GM19455 (cell line): ENCODE results near the gene GPX8.

Experiments
- ATAC-seq: cut with Tn5 transposase; IDR thresholded peaks from one replicate; pipeline ENCODE4 v1.9.1; 2021; ENCODE audit not compliant: unreplicated experiment

The GPX8 gene

GRCh38 chr5:55159763-55160492, at the start of gene GPX8:
GPX8 (plus strand) TSS chr5:55160171; CDS start chr5:55160193, 22 bp downstream.
- ATAC-seq: no peak

- ATAC-seq: no peak
Measured at GRCh38 chr5:55110217-55110616, 49.8 kb upstream of the GPX8 start.

- no peak for ATAC-seq
Measured at GRCh38 chr5:55113327-55113726, 46.6 kb upstream of the GPX8 start.

GRCh38 chr5:55114061-55114460, 45.9 kb upstream of the GPX8 start:
- ATAC-seq: no peak

GRCh38 chr5:55123365-55123764, 36.6 kb upstream of the GPX8 start:
- ATAC-seq: no peak

- ATAC-seq: no peak
Measured at GRCh38 chr5:55134053-55134722, 25.8 kb upstream of the GPX8 start.

- ATAC-seq: no peak
Measured at GRCh38 chr5:55136521-55136920, 23.4 kb upstream of the GPX8 start.

- ATAC-seq: no peak
Measured at GRCh38 chr5:55140908-55141665, 18.9 kb upstream of the GPX8 start.

- ATAC-seq: no peak
Measured at GRCh38 chr5:55141945-55142690, 17.9 kb upstream of the GPX8 start.

- ATAC-seq: no peak
Measured at GRCh38 chr5:55143624-55144023, 16.3 kb upstream of the GPX8 start.

- no peak for ATAC-seq
Measured at GRCh38 chr5:55146080-55146479, 13.9 kb upstream of the GPX8 start.

- no peak for ATAC-seq
Measured at GRCh38 chr5:55146543-55147151, 13.3 kb upstream of the GPX8 start.

- ATAC-seq: no peak
Measured at GRCh38 chr5:55149308-55149795, 10.6 kb upstream of the GPX8 start.

GRCh38 chr5:55151923-55152842, 7.8 kb upstream of the GPX8 start:
- ATAC-seq: no peak

GRCh38 chr5:55154873-55155272, 5.1 kb upstream of the GPX8 start:
- ATAC-seq: no peak

GRCh38 chr5:55160493-55161209, 680 bp downstream of the GPX8 start:
- ATAC-seq: no peak

GRCh38 chr5:55162666-55163065, 2.7 kb downstream of the GPX8 start:
- no peak for ATAC-seq

- no peak for ATAC-seq
Measured at GRCh38 chr5:55171471-55171870, 11.5 kb downstream of the GPX8 start.
